Cortex of kidney (tissue), 1 donor: ENCODE results near the gene PDIA4.
A peak's percentile ranks its signal among the peaks of the same experiment; 100 is the strongest.
"Not testable (repeated sequence)": the region's sequence is repeated elsewhere in the genome, so short reads cannot be mapped to it uniquely, and the experiment has no call there.

Experiments
- DNase-seq: peaks from one replicate; lab custom pipeline; 2025; lab: John Stamatoyannopoulos, UW

The PDIA4 gene, protein sequence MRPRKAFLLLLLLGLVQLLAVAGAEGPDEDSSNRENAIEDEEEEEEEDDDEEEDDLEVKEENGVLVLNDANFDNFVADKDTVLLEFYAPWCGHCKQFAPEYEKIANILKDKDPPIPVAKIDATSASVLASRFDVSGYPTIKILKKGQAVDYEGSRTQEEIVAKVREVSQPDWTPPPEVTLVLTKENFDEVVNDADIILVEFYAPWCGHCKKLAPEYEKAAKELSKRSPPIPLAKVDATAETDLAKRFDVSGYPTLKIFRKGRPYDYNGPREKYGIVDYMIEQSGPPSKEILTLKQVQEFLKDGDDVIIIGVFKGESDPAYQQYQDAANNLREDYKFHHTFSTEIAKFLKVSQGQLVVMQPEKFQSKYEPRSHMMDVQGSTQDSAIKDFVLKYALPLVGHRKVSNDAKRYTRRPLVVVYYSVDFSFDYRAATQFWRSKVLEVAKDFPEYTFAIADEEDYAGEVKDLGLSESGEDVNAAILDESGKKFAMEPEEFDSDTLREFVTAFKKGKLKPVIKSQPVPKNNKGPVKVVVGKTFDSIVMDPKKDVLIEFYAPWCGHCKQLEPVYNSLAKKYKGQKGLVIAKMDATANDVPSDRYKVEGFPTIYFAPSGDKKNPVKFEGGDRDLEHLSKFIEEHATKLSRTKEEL

DNA sequence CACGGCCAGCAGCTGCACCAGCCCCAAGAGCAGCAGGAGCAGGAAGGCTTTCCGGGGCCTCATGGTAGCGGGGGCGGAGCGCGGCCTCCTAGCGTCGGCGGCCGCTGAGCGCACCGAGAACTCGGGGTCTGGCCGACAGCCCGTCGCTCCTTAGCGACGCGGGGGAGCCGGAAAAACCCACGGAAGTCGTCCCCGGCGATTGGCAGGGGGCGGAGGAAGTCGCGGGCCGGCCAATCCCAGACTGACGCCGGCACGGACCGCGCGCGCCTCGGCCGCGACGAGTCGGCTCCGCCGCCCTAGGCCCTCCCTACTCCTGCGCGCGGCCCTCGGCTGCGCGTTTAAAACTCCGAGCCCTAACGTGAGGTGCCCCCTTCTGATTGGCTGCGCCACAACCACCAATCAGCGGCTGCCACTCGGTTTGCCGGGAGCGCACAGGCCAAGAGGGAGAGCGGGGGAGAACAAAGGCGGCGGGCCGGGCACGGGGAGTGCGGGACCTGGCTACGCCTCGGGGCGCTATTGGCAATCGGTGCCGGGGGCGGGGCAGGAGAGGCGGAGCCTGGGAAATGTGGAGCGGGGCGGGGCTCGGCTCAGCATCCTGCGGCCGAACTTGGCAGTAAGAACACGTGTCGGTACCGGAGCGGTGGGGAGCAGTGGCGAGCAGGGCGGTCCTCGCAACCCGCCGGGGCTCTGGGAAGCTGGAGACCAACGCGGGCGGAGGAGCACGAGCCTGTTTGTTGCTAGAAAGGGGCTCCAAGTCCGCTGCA lies at the start of gene PDIA4:
TSS of gene PDIA4 (minus strand) at position 160 of the 764 bp plus-strand sequence. CDS start at position 63, 97 bp downstream.
- peak; percentile 99 for DNase-seq

- no peak for DNase-seq
These were observed 49.3 kb upstream of the PDIA4 start for GRCh38 chr7:149077594-149077993.

- DNase-seq: no peak
These were observed 47.0 kb upstream of the PDIA4 start for GRCh38 chr7:149075286-149075685.

DNA sequence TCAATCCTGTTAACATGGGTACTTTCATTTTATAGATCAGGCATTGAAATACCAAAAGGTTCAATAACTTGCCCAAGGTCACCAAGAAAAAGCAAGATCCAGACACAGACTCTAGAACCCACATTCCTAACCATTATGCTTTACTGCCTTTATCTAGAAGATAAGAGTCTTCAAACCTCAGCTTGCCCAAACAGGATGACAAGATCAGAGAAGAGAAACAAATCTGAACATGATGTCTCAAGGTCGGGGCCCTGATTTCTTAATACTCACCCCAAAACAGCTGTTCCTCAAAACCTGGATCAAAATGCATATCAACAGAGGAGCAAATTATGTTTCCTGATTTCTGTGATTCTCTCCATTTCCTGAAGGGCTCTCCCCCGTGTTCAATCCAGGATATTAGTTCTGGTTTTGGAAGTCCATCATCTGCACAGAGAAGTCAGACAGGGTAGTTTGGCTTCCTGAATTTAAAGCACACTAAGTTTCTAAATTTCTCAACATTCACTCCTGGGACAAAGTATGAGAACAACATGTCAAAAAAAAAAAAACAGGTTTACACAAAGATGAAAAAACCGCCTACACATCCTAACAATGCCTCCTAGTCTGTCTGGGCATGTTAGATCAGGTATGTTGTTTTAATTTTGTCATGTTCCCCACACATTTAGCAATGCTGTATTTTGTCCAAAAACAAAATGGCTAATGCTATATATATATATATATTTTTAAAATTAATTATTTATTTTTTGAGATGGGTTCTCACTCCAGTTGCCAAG lies 46.0 kb upstream of the PDIA4 start:
- DNase-seq: no peak

- no peak for DNase-seq
These were observed 44.1 kb upstream of the PDIA4 start for GRCh38 chr7:149072438-149072775.

GRCh38 chr7:149071641-149072437 lies 43.5 kb upstream of the PDIA4 start:
- DNase-seq: no peak

DNA sequence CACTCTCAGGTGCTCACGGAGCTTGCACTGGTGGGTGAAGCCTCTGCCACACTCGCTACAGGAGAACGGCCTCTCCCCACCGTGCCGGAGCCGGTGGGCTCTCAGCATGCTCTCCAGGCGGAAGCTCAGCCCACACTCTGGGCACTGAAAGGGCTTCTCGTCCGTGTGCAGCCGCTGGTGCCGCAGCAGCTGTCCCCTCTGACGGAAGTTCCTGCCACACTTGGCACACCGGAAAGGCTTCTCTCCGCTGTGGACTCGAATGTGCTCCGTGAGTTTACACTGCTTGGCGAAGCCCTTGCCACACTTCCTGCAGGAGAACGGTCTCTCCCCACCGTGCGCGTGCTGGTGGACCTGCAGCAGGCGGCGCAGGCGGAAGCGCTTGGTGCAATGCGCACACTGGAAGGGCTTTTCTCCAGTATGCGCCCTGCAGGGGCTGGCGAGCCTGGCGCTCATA lies 42.9 kb upstream of the PDIA4 start:
- DNase-seq: no peak

DNA sequence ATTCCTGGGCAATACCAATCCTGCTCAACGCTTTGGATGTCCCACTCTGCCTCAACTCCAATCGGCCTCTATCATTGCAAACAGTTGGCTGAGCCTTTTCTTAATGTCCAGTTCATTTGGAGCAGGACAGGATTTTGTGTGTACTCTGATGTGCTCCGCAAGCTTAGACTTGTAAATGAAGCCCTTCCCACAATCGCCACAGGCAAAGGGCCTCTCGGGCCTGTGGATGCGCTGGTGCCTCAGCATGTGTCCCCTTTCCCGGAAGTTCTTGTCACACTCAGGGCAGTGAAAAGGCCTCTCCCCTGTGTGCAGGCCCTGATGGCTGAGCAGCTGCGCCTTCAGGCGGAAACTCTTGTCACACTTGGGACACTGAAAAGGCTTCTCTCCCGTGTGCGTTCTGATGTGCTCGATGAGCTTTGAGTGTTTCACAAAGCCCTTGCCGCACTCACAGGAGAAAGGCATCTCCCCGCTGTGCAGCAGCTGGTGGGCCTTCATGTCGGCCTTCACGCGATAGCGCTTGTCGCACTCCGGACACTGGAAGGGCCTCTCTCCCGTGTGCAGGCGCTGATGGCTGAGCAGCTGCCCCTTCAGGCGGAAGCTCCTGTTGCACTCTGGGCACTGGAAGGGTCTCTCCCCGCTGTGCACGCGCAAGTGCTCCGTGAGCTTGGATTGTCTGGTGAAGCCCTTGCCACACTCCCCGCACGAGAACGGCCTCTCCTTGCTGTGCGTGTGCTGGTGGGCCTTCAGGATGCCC lies 42.2 kb upstream of the PDIA4 start:
- DNase-seq: no peak

- DNase-seq: no peak
These were observed 39.6 kb upstream of the PDIA4 start for GRCh38 chr7:149067869-149068268.

DNA sequence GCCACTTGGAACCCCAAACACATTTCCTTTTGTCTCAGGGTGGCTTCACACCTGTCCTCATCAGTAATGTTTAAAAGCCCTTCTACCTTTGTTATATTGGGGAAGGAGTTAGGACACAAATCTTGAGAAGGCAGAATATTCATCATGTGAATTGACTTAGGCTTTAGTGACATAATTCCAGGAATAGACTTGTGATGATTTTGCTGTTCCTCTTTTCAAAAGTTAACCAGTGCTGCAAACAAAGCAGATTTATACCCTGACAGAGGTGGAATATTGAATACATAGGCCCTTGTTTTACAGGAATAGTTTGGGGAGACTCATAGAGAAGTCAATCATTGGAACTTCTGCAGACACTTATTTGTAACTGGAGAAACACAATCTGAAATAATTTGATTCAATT lies 35.2 kb upstream of the PDIA4 start:
- no peak for DNase-seq

- DNase-seq: not testable (repeated sequence)
These were observed 34.1 kb upstream of the PDIA4 start for GRCh38 chr7:149062217-149062899.

DNA sequence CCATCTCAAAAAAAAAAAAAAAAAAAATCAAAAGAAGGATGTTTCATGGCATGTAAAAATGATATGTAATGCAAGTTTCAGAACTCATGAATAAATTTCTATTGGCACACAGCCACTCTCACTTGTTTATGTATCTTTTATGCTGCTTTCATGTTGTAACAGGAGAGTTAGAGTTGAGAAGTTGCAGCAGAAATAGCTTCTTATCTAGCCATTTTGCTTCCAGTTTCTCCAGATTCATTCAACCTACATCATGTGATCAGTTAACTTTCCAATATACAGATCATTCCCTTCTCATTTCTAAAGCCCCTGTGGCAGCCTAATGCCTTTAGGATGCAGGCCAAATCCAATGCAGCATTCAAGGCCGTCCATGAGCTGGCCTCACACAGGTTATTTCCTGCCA lies 31.9 kb upstream of the PDIA4 start:
- no peak for DNase-seq

DNA sequence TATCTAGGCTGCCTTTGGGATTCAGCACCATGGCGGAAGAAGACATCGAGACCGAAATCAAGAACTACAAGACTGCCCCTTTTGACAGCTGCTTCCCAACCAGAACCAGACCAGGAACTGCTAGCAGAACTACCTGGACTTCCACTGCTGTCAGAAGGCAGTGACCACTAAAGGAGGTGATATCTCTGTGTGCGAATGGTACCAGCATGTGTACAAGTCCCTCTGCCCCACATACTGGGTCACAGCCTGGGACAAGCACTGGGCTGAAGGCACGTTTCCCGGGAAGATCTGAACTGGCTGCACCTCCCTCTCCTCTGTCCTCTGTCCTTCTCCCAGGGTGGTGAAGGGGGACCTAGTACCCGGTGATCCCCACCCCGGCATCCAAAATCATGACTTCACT lies 25.6 kb upstream of the PDIA4 start:
- no peak for DNase-seq

DNA sequence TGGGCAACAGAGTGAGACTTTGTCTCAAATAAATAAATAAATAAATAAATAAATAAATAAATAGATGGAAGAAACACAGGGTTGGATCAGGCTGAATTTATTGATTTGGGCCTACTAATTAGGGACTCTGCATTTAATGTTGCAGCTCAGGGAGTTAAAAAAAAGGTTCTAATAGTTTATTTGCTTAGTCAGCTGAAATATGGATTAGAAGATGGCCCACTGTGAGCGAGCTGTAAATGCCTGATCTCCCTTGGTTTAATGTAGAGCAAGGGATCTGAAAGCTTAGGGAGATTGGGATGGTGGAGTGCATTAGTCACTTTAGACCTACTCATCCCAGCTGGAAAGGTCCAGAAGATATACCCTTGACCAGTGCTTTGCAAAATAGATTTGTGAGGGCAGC lies 25.1 kb upstream of the PDIA4 start:
- DNase-seq: no peak

- DNase-seq: no peak
These were observed 22.6 kb upstream of the PDIA4 start for GRCh38 chr7:149050941-149051340.

- DNase-seq: no peak
These were observed 20.5 kb upstream of the PDIA4 start for GRCh38 chr7:149048805-149049204.

GRCh38 chr7:149046416-149046815 lies 18.1 kb upstream of the PDIA4 start:
- no peak for DNase-seq

DNA sequence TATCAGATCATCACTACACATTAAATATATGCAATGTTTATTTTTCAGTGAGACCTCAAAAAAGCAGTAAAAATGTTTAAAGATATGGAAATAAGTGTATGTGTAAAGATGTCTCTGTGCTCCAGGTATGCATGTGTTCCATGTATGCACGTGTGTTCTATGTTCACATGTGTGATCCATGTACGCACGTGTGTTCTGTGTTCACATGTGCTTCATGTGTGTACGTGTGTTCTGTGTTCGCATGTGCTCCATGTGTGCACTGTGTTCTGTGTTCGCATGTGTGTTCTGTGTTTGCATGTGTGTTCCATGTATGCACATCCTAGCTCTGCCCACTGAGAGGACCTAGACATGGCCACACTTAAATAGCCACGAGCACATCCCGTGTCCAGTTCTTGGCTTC lies 15.6 kb upstream of the PDIA4 start:
- no peak for DNase-seq

DNA sequence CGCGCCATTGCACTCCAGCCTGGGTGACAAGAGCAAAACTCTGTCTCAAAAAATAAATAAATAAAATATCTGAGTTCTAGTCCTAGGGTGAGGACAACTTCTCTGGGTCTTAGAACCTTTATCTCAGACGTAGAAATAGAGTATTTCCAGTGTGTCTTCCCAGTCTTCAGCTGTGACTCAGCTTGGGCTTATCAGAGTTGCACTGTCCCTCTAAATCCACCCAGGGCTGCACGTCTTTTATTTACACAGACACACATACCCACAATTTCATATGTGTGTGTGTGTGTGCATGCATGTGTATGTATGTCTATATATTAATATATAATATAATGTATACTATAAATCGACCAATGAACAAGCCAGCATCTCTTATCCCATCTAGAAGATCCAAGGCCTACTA lies 13.0 kb upstream of the PDIA4 start:
- no peak for DNase-seq

- not testable (repeated sequence) for DNase-seq
These were observed 10.3 kb upstream of the PDIA4 start for GRCh38 chr7:149038641-149039040.
